Stimulated activated CD4-positive, alpha-beta T cell treated with anti-CD3 and anti-CD28 coated beads, Interleukin-15, amount 100 ng/mL, for 24 hours (primary cell): Measurements from ENCODE around the gene LRRC8E.
"Not testable (repeated sequence)": the region's sequence is repeated elsewhere in the genome, so short reads cannot be mapped to it uniquely, and the experiment has no call there.

Experiments used
- DNase-seq: peaks from one replicate; pipeline ENCODE4 v3.0.0-alpha.2; 2020

The LRRC8E gene

DNA sequence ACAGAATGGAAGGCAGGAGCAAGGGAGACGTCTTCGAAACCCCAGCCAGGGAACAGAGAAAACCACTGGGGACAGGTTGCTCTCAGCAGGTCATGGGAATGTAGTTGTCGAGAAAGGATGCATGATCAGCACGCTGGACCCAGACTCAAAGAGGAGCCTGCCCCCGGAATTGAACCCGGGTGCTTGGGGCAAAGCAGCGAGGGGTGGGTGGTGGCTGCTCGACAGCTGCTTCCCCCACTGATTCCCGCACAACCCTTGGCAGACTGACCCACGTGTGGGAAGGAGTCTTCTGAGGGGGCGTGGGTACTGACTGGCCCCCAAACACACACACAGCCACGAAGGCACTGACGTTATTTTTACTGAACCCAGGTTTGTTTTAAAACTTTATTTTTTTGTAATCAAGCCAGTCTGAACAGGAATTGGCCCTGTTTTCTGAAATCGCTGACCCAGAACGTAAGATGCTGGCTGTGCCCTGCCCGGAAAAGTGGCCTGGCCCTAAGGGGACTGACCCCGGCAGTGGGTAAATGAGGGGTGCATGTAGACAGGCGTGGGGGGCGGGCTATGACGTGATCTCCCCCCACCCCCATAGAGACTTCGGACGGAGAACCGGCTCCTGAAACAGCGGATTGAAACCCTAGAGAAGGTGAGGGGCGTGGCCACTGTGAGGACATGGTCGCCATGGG lies 32.7 kb upstream of the LRRC8E start:
- no peak for DNase-seq

DNA sequence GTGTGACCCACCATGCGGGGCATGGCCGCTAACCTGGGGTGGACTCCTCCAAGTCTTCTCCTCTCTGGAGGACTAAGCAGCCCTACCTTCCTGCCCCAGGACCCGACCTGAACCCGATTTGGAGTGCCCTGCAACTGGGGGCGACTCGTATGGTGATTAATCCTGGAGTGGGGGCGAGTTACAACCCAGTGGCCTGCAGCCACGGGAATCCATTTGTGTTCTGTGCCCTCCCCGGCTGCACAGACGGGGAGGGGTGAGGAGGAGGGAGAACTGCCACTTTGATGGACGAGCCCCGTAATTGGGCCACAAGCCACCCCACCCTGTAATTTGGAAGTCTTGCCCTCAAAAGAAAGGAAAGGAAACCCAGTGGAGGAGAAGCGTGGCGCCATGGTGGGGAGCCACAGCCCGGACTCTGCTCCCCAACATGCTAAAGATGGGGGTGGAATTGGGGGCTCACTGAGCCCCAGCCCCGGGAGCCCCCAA lies 32.2 kb upstream of the LRRC8E start:
- no peak for DNase-seq

DNA sequence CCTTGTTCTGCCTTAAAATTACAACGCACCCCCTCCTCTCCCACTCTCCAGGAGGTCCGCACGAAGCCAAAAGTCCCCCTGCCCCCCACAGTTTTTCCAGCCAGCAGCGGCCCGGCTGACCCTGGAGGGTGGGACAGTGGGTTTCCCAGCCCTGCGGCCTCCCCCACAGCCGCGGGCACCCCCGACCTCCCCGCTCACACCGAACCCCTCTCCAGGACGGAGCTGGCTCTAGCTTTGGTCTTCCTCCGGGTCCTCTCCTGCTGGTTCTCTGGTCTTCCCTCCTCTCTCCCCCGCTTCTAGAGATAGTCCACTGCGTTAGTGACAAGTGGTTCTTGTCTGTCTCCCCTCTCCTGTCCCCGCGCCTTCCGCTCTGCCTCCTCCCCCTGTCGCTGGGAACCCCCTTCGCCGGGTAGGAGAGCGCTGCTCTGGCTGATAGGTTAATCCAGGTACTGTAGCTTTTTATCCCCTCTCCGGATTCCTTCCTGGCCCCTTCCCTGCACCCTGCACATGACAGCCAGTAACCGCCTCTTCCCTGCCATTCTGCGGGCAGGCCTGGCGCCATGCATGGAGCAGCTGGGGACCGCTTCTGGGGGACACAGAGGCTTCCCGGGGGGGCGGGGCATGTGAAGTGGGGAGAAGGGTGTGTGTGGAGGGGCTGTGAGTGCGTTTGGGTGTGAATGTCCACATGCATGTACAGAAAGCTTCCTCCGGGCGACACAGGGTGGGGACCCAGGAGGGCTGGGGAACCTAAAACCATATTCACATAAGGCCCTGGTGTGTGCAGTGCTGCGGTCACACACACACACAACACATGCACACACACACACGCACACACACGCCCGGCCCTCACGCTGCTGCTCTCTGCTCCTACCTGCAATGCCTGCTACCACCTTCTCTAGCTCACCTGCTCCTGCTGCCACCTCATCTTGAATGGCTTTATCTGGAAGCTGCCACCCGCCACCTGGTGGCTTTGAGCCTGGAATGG lies 31.3 kb upstream of the LRRC8E start:
- DNase-seq = no peak

DNA sequence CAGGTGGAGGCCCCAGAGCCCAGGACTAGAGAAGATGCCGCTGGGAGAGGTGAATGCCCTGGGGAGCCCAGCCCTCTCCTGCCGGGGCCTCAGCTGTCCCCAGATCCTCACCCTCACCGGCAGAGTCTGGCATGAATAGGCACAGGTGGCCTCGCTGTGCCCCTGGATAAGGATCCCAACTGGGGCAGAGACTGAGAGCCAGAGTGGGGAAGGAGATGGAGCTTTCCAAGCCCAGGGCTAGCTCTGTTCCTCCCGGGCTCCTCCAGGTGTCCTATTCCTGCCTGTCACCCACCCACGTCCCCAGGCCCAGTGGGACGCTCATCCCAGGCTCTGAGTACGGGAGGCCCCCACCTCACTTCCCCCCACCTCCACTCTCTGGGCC lies 30.6 kb upstream of the LRRC8E start:
- DNase-seq = no peak

DNA sequence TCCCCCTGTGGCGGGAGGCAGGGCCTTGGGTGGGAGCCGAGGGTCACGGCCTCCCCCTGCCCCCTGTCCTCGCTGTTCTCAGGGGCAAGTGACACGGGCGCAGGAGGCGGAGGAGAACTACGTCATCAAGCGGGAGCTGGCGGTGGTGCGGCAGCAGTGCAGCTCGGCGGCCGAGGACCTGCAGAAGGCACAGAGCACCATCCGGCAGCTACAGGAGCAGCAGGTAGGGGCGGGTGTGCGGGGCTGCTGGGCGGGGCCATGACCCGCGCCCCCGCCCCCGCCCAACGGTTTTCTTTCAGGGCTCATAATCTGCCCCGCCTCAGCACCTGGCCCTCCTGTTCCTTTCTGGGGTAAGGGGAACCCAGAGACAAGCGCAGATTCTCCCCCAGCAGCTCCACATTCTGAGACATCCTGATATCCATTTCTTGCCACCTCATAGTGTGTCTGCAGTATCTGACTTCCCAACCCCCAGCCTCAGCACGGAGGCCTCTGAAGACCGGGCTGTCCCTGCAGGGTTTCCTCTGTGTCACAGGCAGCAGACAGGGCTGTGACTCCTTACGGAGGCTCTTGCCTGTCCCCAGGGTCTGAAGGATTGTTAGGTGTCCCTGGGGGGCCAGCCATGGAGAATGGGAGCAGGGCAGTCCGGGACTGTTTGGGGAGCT lies 30.1 kb upstream of the LRRC8E start:
- no peak for DNase-seq

DNA sequence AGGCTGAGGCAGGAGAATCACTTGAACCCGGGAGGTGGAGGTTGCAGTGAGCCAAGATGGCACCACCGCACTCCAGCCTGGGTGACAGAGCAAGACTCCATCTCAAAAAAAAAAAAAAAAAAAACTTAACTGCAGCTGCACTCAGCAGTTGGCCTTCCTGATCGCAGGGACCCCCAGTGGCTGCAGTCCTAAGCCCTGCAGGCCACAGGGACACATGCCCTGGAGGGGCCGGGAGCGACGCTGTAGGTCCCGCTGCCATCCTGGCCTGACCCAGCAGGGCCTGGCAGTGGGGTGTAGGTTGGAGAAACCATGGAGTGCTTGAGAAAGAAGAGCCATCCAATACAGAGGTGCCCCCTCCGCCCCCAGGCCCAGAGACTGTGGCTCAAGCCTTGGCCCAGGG lies 29.2 kb upstream of the LRRC8E start:
- DNase-seq = not testable (repeated sequence)

DNA sequence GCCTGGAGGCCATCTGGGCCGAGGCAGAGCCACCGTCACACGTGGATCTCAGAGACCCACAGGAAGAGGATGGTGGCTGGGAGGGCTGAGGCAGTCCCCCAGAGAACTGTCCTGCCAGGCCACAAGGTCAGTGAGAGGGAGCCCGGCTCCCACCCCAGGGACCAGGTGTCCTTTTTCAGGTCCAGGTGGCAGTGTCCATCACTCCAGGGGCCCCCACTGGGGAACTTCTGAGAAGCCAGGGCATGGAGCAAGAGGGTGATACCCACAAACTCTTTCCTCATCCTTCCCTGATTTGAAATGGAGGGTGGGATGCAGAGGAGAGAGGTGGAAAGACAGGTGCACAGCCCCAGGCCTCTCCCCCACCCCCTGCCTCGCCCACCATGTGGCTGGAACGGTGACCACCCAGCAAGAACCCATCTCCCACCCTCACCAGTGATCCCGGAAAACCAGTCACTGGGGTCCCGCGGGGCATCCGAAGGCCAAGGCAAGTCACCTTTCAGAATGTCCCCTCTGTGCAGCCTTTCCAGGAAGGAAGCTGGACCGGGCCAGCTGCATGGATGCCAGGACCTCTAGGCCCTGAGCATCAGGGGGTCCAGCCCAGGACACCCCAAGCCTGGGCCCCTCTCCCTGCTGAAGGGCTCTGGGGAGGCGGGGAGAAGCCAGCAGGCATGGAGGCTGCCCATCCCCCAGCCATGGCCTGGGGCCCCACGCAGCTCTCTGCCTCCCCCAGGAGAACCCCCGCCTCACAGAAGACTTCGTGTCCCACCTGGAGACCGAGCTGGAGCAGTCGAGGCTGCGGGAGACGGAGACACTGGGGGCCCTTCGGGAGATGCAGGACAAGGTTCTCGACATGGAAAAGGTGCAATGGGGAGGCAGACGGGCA lies 28.2 kb upstream of the LRRC8E start:
- DNase-seq = no peak

DNA sequence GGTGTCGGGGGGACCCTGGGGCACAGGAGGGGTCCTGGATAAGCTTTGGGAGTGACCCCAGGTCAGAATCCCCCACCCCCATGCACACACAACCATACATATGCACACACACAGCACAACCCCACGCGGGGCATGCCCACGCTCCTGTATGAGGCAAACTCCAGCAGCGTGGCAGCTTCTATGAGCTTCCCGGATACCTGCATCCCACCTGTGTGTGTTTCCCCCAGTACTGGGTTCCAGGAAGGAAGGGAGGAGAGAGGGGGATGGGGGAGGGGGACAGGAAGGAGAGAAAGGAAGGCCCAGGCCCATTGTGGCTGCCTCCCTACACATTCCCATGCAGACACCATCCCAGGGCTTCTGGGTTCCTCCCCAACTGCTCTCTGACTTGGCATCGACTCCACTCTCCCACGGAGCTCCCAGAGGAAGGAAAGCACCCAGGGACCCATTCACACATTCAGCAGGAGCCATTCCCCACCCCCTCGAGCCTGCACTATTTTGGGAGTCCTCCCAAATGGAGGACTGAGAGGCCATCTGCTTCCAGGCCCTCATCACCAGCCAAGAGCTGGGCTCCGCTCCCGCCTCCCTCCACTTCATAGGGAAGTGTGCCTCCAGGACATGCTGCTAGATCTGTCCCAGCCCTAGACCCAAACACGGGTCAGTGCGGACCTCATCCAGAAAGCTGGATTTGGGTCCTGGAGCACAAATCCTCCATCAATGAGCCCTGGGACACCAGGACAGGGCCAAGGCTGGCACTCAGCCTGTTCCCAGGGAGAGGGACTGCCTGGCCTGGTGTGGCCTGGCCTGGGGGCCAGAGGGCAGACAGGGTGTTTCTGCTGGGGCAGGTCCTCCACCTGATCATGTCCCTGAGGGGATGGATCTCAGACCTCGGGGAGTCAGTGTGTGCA lies 27.3 kb upstream of the LRRC8E start:
- no peak for DNase-seq

DNA sequence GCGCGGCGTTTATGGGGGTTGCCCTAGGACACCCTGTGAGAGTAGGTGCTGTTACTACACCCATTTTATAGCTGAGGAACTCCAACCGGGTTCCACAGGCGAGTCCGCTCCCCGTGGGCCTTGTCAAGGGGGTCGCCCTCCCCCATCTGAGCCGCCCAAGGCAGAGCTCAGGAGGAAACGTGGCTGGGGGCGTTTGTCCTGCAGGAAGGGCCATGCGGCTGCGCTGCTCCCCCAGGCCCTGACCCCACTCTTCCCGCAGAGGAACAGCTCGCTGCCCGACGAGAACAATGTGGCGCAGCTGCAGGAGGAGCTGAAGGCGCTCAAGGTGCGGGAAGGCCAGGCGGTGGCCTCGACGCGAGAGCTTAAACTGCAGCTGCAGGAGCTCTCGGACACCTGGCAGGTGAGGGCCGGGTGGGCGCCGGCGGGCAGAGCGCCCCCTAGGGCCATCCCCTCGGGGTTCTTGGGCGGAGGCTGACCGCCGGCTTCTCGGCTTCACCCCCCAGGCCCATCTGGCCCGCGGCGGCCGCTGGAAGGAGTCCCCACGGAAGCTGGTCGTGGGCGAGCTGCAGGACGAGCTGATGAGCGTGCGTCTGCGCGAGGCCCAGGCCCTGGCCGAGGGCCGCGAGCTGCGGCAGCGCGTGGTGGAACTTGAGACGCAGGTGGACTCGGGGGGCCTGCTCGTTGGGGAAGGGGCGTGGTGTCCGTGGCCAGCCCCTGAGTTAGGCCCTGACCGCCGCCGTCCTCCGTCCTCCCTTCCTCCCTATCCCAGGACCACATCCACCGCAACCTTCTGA lies 26.5 kb upstream of the LRRC8E start:
- DNase-seq = no peak

DNA sequence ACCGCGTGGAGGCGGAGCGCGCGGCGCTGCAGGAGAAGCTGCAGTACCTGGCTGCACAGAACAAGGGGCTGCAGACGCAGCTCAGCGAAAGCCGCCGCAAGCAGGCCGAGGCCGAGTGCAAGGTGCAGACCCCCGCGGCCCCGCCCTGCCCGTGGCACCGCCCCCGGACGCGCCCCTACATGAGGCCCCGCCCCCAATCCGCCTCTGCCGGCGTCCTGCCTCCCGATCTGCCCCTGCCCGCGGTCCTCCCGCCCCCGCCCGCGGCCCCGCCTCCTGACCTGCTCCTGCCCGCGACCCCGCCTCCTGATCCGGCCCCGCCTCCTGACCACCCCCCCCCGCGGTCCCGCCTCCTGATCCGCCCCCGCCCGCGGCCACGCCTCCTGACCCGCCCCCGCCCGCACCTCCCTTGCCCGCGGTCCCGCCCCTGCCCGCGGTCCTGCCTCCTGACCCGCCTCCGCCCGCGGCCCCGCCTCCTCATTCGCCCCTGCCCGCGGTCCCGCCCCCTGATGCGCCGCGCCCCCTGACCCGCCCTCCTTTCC lies 25.8 kb upstream of the LRRC8E start:
- DNase-seq = peak; percentile 83

DNA sequence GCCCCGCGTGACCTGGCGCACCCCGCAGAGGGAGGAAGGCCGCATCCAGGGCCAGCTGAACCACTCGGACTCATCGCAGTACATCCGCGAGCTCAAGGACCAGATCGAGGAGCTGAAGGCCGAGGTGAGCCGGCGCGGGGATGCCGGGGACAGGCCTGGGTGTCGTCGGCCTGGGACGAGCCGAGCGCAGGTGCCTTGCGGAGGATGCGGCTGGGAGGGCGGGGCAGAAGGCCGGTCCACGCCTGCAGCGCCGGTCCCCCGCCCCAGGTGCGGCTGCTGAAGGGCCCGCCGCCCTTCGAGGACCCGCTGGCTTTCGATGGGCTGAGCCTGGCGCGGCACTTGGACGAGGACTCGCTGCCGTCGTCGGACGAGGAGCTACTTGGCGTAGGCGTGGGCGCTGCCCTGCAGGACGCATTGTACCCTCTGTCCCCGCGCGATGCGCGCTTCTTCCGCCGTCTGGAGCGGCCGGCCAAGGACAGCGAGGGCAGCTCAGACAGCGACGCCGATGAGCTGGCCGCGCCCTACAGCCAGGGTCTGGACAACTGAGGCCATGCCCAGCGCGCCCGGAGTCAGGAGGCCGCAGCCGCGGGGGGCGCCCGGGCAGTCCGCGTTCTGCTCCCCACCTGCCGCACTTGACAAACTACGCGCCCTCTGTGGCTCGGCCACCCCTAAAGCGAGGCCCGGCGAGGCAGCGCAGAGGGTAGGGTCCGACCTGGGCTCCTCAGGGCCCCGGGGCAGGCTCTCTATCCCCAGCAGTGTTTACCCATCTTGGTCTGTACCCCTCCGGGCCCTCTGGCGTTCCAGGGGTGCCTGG lies 24.9 kb upstream of the LRRC8E start:
- peak; percentile 26 for DNase-seq

DNA sequence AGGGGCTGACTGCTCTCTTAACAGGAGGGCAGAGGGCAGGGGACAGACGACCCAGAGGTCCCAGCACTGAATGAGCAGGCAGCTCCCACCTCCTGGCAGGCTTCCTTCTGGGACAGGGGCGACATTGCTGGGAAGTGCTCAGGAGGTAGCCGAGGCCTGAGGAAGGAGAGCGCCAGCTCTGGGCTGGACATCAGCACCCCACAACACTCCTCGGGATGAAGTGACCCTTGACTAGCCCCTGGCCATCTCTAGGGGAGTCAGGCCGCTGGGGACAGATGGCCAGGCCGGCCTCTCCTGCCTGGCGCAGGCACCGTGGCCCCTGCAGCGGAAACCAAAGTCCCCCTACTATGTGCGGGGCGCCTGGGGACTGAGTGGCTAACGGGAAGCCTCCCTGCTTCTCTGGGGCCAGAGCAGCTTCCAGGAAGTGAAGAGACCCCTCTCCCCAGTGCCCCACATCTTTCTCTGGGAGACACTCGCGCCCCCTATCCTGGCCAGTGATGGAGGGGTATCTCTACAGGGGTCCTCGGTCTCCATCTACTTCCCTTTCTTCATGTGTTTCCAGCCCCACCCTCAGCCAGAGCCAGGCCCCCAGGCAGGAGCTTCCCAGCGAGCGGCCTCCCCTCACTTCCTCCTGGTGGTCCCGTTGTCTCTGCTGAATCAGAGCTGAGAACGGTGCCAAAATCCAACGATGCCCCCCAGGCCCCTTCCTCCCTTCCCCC lies 24.2 kb upstream of the LRRC8E start:
- DNase-seq = no peak

DNA sequence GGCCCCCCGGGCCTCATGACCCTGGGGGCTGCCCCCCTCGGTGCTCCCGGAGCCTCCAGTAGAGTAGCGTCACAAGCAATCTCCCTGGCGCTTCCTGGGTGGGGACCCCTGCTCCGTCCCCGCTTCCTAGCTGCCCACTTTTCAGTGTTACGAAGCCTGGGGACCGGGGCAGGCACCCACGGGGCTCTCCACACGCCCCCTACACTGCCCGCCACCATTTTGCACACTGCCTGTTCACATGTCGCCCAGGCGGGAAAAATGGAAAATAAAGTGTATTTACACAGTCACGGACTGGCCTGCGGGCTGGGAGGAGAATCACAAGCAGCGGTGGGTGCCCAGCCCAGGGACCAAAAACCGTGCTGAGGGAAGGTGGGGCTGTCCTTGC lies 23.6 kb upstream of the LRRC8E start:
- no peak for DNase-seq

DNA sequence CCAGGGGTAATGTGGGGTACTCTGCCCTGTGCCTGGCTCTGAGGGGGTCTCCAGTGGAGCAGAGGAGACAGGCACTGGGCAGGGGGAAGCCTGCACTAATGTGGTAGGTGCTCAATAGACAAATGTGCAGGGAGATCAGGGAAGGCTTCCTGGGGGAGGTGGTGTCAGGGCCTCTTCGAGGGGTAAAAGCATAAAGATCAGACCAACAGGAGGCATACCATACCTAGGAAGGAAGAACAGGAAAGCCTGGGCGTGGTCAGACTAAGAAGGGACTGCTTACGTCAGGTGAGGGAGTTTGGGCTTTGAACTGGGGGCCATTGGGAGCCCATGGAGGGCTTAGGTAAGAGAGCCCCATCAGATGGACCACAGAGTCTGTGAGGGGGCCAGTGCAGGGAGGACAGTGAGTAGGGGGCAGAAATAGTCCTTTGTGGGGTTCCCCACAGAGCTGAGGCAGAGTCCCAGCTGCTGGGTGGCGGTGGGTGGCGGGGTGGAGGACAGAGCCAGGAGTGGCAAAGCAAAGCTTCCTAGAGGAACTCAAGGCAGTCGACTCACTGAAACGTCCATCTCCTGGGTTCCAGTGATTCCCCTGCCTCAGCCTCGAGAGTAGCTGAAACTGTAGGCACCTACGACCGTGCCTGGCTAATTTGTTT lies 22.9 kb upstream of the LRRC8E start:
- no peak for DNase-seq

DNA sequence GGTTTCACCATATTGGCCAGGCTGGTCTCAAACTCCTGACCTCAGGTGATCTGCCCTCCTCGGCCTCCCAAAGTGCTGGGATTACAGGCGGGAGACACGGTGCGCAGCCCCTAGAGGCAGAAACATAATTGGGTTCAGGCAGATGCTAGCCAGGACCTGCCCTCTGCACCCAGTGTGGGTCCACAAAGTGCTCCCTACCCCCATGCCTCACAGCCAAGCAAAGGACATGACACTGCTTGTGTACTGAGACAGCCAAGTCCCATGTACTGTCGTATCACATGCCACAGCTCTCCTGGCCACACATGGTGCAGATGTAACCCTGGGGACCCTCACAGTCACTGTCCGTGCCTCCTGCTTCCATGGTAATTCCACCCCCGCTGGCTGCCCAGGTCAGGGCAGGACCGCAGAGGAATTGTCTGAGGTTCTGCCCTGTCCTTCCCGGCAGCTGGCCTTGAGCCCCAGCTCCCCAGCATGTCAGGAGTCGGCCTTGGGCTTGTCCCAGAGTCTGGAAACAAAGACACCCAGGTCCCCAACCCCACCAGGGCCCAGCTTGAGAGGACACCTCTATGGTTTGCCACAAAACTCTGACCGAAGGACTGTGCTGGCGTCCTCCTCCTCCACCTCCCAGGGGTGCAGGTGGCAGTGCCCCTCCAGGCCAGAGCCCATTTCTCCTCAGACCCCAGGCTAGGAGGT lies 21.8 kb upstream of the LRRC8E start:
- no peak for DNase-seq

DNA sequence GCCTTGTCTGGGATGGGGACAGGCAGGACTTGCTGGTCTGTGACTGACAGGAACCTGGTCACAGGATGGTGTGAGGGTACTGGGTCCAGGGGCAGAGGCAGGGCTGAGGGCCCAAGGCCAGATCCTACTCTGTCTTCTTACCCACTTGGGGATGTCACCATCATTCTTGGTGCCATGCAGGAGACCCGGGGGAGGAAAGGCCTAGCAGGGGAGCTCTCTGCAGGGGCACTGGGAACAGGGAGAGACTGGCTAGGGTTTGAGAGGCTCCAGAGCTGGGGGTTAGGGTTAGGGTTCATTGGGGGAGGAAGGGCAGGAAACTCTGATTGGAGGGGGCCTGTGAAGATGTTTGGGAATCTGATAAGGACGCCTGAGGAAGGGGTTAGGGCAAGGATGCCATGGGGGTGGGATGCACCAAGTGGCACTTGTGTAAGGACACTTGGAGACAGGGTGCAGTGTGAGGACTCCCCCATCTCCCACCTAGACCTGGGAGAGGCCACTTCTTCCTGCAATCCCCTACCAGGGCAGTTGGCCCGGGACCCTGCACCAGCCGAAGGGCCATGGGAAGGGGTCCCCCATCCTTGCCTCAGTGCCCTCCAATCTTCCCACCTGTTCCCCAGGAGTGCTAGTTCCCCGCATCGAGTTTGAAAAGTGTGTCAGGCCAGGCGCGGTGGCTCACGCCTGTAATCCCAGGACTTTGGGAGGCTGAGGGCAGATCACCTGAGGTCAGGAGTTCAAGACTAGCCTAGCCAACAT lies 21.0 kb upstream of the LRRC8E start:
- DNase-seq = no peak

DNA sequence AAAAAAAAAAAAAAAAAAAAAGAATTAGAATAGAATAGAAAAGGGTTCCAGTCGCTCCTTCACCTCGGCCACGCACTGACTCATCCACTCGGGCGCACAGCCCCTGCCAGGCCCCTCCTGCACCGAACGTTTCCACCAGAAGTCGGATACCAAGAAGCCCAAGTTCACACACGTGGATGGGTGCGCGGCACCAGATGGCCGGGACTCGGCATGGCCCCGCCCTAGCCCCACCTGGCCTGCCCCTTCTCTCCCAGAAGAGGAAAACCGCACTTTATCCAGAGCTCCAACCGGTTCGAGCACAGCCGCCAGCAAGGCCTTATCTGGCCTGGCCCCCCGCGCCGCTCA lies 20.0 kb upstream of the LRRC8E start:
- peak; percentile 44 for DNase-seq
